ENCODE results near the gene GAK. TPM values are rescaled to one million over a fixed set of nuclear protein-coding genes. Genes with fewer than 3 reads are reported as not detected.

GAK gene
- polyA plus RNA-seq, 1 of the 3 experiments (the other 2 are of a cell fraction) = 35.9 TPM

DNA sequence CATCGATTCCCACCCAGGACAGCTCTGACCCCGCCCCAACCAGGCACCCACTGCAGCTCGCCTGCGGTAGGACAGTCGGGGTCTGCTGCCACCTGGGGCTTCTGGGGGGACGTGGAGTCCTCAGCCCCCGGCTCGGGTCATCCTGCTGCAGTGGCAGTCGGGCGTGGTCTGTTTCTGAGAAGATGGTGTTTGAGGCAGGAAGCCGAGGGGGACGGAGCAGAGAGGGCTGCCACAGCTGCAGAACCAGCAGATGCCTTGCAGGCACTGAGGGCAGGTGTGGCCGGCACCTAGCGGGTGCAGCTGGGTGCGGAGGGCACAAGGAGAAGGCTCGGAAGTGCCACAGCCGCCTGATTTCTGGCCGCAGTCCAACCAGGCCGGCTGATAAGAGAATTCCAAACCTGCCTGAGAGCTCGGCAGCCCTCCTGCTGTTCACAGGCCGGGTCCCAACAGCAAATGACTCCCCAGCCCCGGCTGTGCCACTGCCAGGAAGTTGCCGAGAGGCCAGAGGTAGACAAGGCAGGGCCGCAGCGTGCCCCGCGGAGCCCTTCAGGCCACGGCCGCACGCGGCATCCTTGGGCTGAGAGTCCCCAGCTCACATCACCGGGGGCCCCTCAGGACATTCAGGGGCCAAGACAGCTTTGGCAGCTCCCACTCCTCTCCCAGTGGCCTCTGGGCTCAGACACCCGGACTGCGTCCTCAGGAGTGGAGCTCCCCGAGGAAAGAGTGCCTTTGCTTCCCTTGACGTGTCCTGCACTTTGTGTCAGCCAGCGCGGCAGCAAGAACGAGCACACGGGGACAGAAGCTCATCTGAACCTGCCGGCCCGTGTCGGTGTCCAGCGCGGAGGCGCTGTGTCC lies 96.7 kb downstream of the GAK start:
- 56% methylated on average over 26 of the region's 46 CpGs for WGBS (ENCODE audit: low lambda C conversion rate)
- Histone ChIP-seq H3K4me1 (ENCODE audit: control insufficient read depth in 1 of 2, insufficient read depth in 2 of 2, low read depth in 1 of 2, low read length in 1 of 2) (peaks cover 0 to 8% of the 10 kb centered on the region in 2 experiments; a peak in 1 of 4 replicates), H3K79me2 (ENCODE audit: insufficient read depth) (no peaks in the 10 kb centered on the region), H3F3A (replicated peaks; ENCODE audit: insufficient read depth) (peaks cover 4% of the 10 kb centered on the region), H4K20me1 (ENCODE audit: insufficient read depth) (no peaks in the 10 kb centered on the region), H3K27ac (ENCODE audit: low read depth in 2 of 2, low read length in 1 of 2) (no peak overlapping the region), H3K36me3 (replicated peaks in 1 of 2; ENCODE audit: control insufficient read depth in 1 of 2, insufficient read depth in 2 of 2, low read length in 1 of 2) (no peaks in the 10 kb centered on the region), H3K4me2 (no peak overlapping the region), H3K27me3 (ENCODE audit: insufficient read depth) (no peaks in the 10 kb centered on the region), H3K9ac (no peak overlapping the region), H3K4me3 (ENCODE audit: low read depth in 2 of 2, low read length in 1 of 2) (no peak overlapping the region), H2AFZ (ENCODE audit: low read depth) (no peak overlapping the region), H3K9me3 (0 out of 2 replicates have a peak, but pooled peaks cover 3% of the 10 kb centered on the region), H3K9me2 (no peaks in the 10 kb centered on the region)
- TF ChIP-seq FOXJ3 (CRISPR knock-in tag; IDR thresholded peaks at IDR 0.05) (no peak), RCOR1 (IDR thresholded peaks at IDR 0.05; ENCODE audit: low read length) (no peak), FOXM1 (IDR thresholded peaks at IDR 0.05; ENCODE audit: low read depth) (no peak), EZH2phosphoT487 (IDR thresholded peaks at IDR 0.05; ENCODE audit: borderline replicate concordance, low read depth) (no peak), ELF1 (IDR thresholded peaks at IDR 0.05) (no peak), SMC3 (IDR thresholded peaks at IDR 0.05; ENCODE audit: low read depth, low read length) (no peak)
- TF ChIP-seq, protein P1, sequence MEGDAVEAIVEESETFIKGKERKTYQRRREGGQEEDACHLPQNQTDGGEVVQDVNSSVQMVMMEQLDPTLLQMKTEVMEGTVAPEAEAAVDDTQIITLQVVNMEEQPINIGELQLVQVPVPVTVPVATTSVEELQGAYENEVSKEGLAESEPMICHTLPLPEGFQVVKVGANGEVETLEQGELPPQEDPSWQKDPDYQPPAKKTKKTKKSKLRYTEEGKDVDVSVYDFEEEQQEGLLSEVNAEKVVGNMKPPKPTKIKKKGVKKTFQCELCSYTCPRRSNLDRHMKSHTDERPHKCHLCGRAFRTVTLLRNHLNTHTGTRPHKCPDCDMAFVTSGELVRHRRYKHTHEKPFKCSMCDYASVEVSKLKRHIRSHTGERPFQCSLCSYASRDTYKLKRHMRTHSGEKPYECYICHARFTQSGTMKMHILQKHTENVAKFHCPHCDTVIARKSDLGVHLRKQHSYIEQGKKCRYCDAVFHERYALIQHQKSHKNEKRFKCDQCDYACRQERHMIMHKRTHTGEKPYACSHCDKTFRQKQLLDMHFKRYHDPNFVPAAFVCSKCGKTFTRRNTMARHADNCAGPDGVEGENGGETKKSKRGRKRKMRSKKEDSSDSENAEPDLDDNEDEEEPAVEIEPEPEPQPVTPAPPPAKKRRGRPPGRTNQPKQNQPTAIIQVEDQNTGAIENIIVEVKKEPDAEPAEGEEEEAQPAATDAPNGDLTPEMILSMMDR (IDR thresholded peaks at IDR 0.05) = no peak
- peak; percentile 77 for DNase-seq
- ChIA-PET CTCF (no interaction called here), POLR2A (interaction anchor here (1.0 kb wide), 1 partner anchor 10 kb away, joined by 3 read pairs; no protein-coding TSS in a partner anchor)

DNA sequence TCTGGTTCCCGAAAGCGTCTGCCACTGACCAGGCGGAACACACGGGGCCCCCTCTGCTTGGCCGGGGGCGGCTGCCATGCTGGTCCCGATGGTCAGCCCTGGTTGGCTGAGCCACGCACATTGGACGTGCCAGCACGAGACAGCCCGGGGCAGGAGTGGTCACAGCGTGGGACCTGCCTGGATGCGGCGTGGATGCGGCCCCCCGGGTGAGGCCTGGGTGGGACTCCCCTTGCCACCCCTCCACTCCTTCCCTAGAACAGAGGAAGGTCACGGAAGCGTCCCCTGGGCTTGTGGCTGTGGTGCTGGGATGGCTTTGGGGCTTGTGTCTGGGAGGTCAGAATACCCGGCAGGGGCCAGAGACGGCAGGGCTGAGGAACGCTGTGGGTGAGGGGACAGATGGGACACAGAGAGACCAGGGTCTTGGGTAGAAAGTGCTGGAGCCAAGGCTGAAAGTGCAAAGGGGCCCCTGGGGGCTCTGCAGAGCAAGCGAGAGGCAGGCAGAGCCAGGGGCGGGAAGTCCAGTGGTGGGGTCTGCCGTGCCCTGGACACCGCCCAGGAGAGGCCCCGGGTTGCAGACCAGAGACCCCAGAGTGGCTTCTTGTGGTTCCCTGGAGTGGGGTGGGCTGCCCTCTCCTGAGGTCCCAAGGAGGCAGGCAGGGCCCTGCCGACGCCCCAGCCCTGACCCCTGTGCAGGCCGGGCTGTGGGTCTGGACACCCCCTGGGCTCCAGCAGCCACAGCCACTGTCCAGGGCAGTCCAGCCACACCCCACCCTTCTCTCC lies 97.6 kb downstream of the GAK start:
- no peaks in the 10 kb centered on the region for H3K79me2 ChIP-seq (ENCODE audit: insufficient read depth)
- ChIA-PET CTCF (no interaction called here), POLR2A (no interaction called here)
- H3F3A ChIP-seq (replicated peaks; ENCODE audit: insufficient read depth) = no peaks in the 10 kb centered on the region
- no peaks in the 10 kb centered on the region for H3K9me3 ChIP-seq
- no peaks in the 10 kb centered on the region for H3K36me3 ChIP-seq (replicated peaks in 1 of 2; ENCODE audit: control insufficient read depth in 1 of 2, insufficient read depth in 2 of 2, low read length in 1 of 2)
- no peaks in the 10 kb centered on the region for H4K20me1 ChIP-seq (ENCODE audit: insufficient read depth)
- H2AFZ ChIP-seq (ENCODE audit: low read depth) = no peak overlapping the region
- no peak overlapping the region for H3K27ac ChIP-seq (ENCODE audit: low read depth in 2 of 2, low read length in 1 of 2)
- H3K4me3 ChIP-seq (ENCODE audit: low read depth in 2 of 2, low read length in 1 of 2) = no peak overlapping the region
- no peak for DNase-seq
- 84% methylated on average over 15 of the region's 29 CpGs for WGBS (ENCODE audit: low lambda C conversion rate)
- H3K4me1 ChIP-seq (ENCODE audit: control insufficient read depth in 1 of 2, insufficient read depth in 2 of 2, low read depth in 1 of 2, low read length in 1 of 2) = peaks cover 0 to 8% of the 10 kb centered on the region in 2 experiments; a peak in 1 of 4 replicates
- H3K9ac ChIP-seq = no peak overlapping the region
- H3K4me2 ChIP-seq = no peak overlapping the region
- H3K27me3 ChIP-seq (ENCODE audit: insufficient read depth) = no peaks in the 10 kb centered on the region
- H3K9me2 ChIP-seq = no peaks in the 10 kb centered on the region
- TF ChIP-seq FOXJ3 (CRISPR knock-in tag; IDR thresholded peaks at IDR 0.05) (no peak), GABPA (IDR thresholded peaks at IDR 0.05; ENCODE audit: low read depth) (no peak), RAD21 (IDR thresholded peaks at IDR 0.05; ENCODE audit: low read length) (no peak), POLR2AphosphoS5 (IDR thresholded peaks at IDR 0.05; ENCODE audit: low read depth, low read length) (no peak), NRF1 (IDR thresholded peaks at IDR 0.05; ENCODE audit: low read depth, low read length) (no peak), EZH2phosphoT487 (IDR thresholded peaks at IDR 0.05; ENCODE audit: borderline replicate concordance, low read depth) (no peak), RCOR1 (IDR thresholded peaks at IDR 0.05; ENCODE audit: low read length) (no peak), SMC3 (IDR thresholded peaks at IDR 0.05; ENCODE audit: low read depth, low read length) (no peak), TEAD4 (IDR thresholded peaks at IDR 0.05; ENCODE audit: borderline replicate concordance, insufficient read depth) (no peak), JUND (IDR thresholded peaks at IDR 0.05) (no peak)
- TF ChIP-seq, protein P2, sequence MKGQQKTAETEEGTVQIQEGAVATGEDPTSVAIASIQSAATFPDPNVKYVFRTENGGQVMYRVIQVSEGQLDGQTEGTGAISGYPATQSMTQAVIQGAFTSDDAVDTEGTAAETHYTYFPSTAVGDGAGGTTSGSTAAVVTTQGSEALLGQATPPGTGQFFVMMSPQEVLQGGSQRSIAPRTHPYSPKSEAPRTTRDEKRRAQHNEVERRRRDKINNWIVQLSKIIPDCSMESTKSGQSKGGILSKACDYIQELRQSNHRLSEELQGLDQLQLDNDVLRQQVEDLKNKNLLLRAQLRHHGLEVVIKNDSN (IDR thresholded peaks at IDR 0.05; ENCODE audit: borderline replicate concordance, low read depth) = no peak
- TF ChIP-seq, protein P3, sequence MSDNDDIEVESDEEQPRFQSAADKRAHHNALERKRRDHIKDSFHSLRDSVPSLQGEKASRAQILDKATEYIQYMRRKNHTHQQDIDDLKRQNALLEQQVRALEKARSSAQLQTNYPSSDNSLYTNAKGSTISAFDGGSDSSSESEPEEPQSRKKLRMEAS (IDR thresholded peaks at IDR 0.05; ENCODE audit: low read depth) = no peak
- TF ChIP-seq, protein P4, sequence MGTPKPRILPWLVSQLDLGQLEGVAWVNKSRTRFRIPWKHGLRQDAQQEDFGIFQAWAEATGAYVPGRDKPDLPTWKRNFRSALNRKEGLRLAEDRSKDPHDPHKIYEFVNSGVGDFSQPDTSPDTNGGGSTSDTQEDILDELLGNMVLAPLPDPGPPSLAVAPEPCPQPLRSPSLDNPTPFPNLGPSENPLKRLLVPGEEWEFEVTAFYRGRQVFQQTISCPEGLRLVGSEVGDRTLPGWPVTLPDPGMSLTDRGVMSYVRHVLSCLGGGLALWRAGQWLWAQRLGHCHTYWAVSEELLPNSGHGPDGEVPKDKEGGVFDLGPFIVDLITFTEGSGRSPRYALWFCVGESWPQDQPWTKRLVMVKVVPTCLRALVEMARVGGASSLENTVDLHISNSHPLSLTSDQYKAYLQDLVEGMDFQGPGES (IDR thresholded peaks at IDR 0.05; ENCODE audit: low read depth, low read length) = no peak
- TF ChIP-seq, protein P1 (IDR thresholded peaks at IDR 0.05) = no peak
- TF ChIP-seq, protein P5, sequence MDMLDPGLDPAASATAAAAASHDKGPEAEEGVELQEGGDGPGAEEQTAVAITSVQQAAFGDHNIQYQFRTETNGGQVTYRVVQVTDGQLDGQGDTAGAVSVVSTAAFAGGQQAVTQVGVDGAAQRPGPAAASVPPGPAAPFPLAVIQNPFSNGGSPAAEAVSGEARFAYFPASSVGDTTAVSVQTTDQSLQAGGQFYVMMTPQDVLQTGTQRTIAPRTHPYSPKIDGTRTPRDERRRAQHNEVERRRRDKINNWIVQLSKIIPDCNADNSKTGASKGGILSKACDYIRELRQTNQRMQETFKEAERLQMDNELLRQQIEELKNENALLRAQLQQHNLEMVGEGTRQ (IDR thresholded peaks at IDR 0.05; ENCODE audit: borderline replicate concordance, low read depth, low read length) = no peak

Data from SK-N-SH (cell line).